Measurements from ENCODE around the gene RBFOX1. TPM values are rescaled to one million over a fixed set of nuclear protein-coding genes. Genes with fewer than 3 reads are reported as not detected.

The RBFOX1 gene
- total and polyA plus RNA-seq, 2 donors from 2014 or later, result 0.24 to 0.66 TPM

- no peak for TF ChIP-seq CTCF (IDR thresholded peaks at IDR 0.05; ENCODE audit: borderline replicate concordance, extremely low read depth, insufficient read depth)
- no peaks in the 10 kb centered on the region for H3K4me1 ChIP-seq (ENCODE audit: control insufficient read depth in 2 of 3, insufficient read depth in 2 of 3, low read depth in 1 of 3, low read length in 3 of 3)
- no peak for DNase-seq
- no peaks in the 10 kb centered on the region for H3K27me3 ChIP-seq (ENCODE audit: control insufficient read depth, insufficient read depth, low read length)
- H3K27ac ChIP-seq (ENCODE audit: low read depth in 2 of 2, low read length in 2 of 2), result no peak overlapping the region
- no peaks in the 10 kb centered on the region for H3K9me3 ChIP-seq (ENCODE audit: control insufficient read depth in 2 of 3, insufficient read depth in 1 of 3, low read length in 3 of 3)
- H3K4me3 ChIP-seq (ENCODE audit: low read length in 3 of 3), result no peak overlapping the region
- H3K9ac ChIP-seq (ENCODE audit: low read length in 3 of 3), result no peak overlapping the region
- FAIRE-seq, result no peak
- intact Hi-C loops (cut with DNase I), result no loop called here
- H3K36me3 ChIP-seq (ENCODE audit: control insufficient read depth in 2 of 3, insufficient read depth in 3 of 3, low read length in 3 of 3), result no peaks in the 10 kb centered on the region
Observed at GRCh38 chr16:7508656-7509055, 176.0 kb downstream of the RBFOX1 start.

DNA sequence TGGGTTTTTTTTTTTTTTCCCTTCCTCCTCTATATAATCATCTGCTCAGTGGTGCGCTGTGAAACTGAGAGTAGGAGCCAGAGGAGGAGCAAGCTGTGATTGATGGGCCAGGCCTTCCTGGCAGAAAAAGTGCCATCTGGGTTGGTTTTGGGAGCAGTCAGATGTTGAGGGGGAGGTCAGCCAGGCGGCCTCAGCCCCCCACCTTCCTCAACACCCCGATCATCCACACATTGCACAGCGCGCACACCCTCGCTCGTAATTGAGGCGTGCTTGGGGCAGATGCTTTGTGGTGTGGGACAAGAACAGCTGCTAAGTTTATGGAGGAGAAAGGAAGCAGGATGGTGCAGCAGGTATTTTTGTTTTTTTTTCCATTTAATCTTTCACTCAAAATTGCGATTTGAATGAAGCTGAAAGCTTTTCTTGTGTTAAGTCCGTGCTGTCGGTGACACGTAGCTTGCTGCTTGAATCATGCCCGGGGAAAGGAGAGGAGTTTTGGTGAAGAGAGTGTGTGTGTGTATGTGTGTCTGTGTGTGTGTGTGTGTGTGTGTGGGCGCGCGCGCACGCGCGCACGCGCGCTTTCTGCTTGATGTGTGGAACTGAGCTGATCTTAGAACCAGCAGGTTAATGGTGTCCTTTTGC, 177.4 kb downstream of the RBFOX1 start:
- intact Hi-C loops (cut with DNase I), result no loop called here
- Histone ChIP-seq H3K27me3 (ENCODE audit: control insufficient read depth, insufficient read depth, low read length) (no peaks in the 10 kb centered on the region), H3K4me3 (ENCODE audit: low read length in 3 of 3) (no peak overlapping the region), H3K4me1 (ENCODE audit: control insufficient read depth in 2 of 3, insufficient read depth in 2 of 3, low read depth in 1 of 3, low read length in 3 of 3) (no peaks in the 10 kb centered on the region), H3K36me3 (ENCODE audit: control insufficient read depth in 2 of 3, insufficient read depth in 3 of 3, low read length in 3 of 3) (no peaks in the 10 kb centered on the region), H3K9me3 (ENCODE audit: control insufficient read depth in 2 of 3, insufficient read depth in 1 of 3, low read length in 3 of 3) (no peaks in the 10 kb centered on the region), H3K27ac (ENCODE audit: low read depth in 2 of 2, low read length in 2 of 2) (no peak overlapping the region), H3K9ac (ENCODE audit: low read length in 3 of 3) (no peak overlapping the region)
- FAIRE-seq (no peak), DNase-seq (peak in 4 of 5 donors; percentile 60 to 73 (median 62))
- TF ChIP-seq CTCF (IDR thresholded peaks at IDR 0.05; ENCODE audit: borderline replicate concordance, extremely low read depth, insufficient read depth), result no peak

DNA sequence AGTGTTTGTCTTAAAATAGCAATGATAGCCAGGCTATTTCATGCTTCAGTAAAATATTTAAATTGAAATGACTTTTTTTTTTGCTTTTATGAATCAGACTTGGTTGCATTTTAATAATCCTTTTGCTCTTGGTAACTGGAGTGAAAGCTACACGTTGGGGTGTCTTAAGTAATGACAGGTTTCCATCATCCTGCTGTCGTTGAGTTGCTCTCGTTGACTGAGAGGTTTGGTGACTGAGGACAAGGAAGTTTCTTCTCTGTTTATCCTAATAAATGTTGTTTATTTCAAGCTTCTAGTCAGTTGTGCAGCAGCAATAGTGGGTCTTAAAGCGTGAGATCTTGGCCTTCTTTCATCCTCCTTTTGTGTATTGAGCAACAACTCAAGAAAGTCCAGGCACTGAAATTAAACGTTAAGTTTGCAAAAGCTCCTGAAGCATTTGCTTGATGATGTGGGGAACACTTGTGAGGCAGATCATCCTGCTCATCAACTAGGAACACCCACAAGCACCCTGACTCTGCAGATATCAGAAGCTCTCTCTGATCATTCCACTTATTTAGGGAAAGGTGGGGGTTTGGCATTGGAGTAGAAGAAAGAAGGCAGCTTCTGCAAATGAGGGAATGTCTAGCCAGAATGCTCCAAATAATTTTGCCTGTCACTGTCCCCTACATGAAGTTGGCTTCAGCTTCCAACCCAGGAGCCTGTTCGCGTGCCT, 179.1 kb downstream of the RBFOX1 start:
- DNase-seq, result no peak
- TF ChIP-seq CTCF (IDR thresholded peaks at IDR 0.05; ENCODE audit: borderline replicate concordance, extremely low read depth, insufficient read depth), result no peak
- H3K9ac ChIP-seq (ENCODE audit: low read length in 3 of 3), result no peak overlapping the region
- H3K9me3 ChIP-seq (ENCODE audit: control insufficient read depth in 2 of 3, insufficient read depth in 1 of 3, low read length in 3 of 3), result no peaks in the 10 kb centered on the region
- no peaks in the 10 kb centered on the region for H3K4me1 ChIP-seq (ENCODE audit: control insufficient read depth in 2 of 3, insufficient read depth in 2 of 3, low read depth in 1 of 3, low read length in 3 of 3)
- FAIRE-seq, result no peak
- no peak overlapping the region for H3K27ac ChIP-seq (ENCODE audit: low read depth in 2 of 2, low read length in 2 of 2)
- H3K36me3 ChIP-seq (ENCODE audit: control insufficient read depth in 2 of 3, insufficient read depth in 3 of 3, low read length in 3 of 3), result no peaks in the 10 kb centered on the region
- H3K27me3 ChIP-seq (ENCODE audit: control insufficient read depth, insufficient read depth, low read length), result no peaks in the 10 kb centered on the region
- H3K4me3 ChIP-seq (ENCODE audit: low read length in 3 of 3), result no peak overlapping the region
- intact Hi-C loops (cut with DNase I), result no loop called here
